NT2/D1 (cell line): Measurements from ENCODE around the gene C4orf50.

Source experiments
- YY1 ChIP-seq: IDR thresholded peaks from 2 replicates; pipeline ENCODE4 v1.6.1; 2011; ENCODE audit not compliant: insufficient read length, insufficient read depth
- ZNF274 ChIP-seq: IDR thresholded peaks from 2 replicates; pipeline ENCODE4 v1.6.1; 2011; ENCODE audit warnings: mild to moderate bottlenecking, low read depth, low read length

DNA sequence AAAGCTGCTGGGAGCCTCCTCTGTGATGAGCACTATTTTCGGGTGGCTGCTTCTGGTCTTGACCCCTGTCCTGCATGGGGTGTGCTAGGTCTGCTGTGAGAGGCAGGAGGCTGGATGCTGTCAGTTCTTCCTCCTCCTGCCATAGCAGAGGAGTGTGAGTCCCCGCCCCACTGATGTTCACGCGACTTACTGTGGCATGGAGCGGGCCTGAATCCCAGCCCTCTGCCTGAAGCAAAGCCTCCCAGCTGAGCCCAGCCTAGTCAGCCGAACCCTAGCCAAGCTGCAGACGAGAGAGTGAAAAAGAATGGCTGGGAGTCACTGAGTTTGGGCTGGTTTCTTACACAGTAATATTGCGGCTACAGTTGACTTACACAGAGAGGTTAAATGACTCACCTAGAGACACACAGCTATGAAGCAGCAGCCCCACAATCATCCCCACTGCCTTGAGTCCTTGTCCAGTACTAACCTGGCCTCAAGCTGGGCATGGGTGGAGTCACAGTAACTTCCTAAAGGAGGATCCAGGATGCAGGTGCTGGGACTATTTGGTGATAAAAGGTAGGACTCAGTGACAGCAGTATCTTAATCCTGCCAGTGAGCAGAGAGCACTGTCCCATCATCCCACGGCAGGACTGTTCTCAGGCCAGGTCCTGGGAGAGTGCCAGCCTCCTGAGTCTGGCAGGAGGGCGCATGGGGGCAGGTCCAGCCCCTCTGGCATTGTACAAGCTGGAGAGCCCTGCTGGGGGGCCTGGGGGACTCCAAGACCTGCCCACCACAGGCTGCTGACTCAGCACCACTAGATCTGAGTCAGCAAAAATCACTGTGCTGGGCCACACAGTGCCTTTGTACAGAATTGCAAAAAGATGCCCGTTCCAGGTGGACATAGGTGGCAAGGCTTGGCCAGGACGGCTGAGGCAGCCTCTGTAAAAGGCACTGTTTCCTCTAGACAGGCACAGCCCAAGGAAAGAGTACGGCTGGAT, 65.0 kb downstream of the C4orf50 start:
- TF ChIP-seq ZNF274 (no peak), YY1 (no peak)
